ENCODE measurements around the gene ASB17. TPM values are rescaled to one million over a fixed set of nuclear protein-coding genes. Genes with fewer than 3 reads are reported as not detected.
"Not testable (repeated sequence)": the region's sequence is repeated elsewhere in the genome, so short reads cannot be mapped to it uniquely, and the experiment has no call there.

The ASB17 gene, protein sequence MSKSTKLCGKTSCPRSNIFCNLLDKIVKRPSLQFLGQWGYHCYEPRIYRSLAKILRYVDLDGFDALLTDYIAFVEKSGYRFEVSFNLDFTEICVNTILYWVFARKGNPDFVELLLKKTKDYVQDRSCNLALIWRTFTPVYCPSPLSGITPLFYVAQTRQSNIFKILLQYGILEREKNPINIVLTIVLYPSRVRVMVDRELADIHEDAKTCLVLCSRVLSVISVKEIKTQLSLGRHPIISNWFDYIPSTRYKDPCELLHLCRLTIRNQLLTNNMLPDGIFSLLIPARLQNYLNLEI
- polyA plus RNA-seq (2013, experiment 1 of 2; ENCODE audit: insufficient read length): not detected
- not detected for polyA plus RNA-seq (2013, experiment 2 of 2; ENCODE audit: insufficient read length)

- DNase-seq: no peak
Measured at GRCh38 chr1:75932304-75932703, at the start of gene ASB17. ASB17 (minus strand) TSS chr1:75932404; CDS start chr1:75932291, 113 bp downstream.

DNA sequence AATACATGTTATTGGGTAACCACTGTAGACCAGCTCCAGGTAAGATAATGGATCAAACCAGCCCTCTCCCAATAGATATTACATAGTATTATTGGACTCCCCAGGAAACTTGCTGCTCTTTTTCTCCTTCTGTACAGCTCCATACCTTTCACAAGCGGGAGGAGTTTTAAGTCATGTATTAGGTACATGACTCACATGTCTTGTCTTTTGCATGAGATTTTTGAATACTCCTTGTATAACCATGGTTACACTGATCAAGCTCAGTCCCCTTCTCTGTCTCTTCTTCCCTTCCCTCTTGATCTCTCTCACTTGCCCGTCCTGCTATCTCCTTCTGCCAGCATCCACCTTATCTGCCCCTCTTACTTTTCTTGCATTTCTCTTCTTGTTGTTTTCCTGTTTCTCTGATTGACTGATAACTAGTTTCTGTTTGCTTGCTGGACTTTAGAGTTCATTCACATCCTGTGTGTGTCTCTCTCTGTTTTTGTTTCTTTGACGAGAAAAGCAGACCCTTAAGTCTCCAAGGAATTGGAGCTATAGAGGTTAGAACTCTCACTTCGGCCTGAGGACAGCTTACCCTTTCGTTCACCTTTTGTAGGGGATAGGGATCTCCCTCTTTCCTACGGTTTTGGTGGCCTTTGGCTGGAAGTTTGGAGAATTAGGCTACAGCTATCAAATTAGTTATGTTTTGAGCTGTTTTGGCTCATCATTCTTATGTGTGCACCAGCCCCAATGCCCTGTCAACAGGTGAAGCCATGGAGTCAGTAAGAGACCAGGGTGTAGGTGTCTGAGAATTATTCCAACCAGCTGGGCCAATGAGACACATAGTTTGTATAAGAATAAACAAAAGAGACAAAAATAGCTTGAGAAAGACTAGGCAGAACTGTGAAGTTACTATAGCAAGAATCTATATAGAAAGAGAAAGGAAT lies 49.0 kb upstream of the ASB17 start:
- no peak for DNase-seq

- no peak for DNase-seq
Measured at GRCh38 chr1:75970631-75971030, 38.4 kb upstream of the ASB17 start.

- DNase-seq: no peak
Measured at GRCh38 chr1:75969550-75969949, 37.3 kb upstream of the ASB17 start.

DNA sequence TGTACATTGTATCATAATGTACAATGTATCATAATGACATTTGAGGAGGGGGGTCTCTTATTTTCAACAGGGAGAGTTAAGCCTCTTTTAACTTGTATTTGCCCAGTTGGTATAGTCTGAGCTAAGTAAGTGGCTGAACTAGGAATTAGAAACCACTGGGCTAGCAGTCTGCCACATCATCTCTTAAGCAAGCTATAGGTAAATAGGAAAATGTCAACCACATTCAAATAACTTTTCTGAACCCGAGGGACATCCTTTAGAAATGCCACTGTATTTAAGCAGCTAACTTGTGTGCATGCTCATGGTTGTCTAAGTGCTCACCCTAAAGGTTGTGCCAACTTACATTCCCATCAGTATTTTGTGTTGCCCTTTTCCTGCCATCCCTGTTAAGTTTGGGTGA lies 35.5 kb upstream of the ASB17 start:
- no peak for DNase-seq

GRCh38 chr1:75964760-75965408 lies 32.7 kb upstream of the ASB17 start:
- DNase-seq: no peak

DNA sequence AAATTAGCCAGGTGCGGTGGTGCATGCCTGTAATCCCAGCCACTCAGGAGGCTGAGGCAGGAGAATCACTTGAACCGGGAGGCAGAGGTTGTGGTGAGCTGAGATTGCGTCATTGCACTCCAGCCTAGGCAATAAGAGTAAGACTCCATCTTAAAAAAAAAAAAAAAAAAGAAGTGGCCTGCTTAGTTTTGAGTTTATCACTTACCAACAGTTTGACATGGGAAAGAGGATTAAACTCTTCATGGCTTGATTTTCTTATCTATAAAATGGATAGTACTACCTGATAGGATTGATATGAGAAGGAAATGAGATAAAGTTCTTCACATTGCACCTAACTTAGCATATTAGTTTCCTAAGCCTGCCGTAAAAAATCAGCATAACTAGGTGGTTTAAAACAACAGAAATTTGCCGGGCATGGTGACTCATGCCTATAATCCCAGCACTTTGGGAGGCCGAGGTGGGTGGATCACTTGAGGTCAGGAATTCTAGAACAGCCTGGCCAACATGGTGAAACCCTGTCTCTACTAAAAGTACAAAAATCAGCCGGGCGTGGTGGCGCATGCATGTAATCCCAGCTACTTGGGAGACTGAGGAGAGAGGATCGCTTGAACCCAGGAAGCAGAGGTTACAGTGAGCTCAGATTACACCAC lies 32.0 kb upstream of the ASB17 start:
- not testable (repeated sequence) for DNase-seq

- no peak for DNase-seq
Measured at GRCh38 chr1:75954586-75954985, 22.4 kb upstream of the ASB17 start.

DNA sequence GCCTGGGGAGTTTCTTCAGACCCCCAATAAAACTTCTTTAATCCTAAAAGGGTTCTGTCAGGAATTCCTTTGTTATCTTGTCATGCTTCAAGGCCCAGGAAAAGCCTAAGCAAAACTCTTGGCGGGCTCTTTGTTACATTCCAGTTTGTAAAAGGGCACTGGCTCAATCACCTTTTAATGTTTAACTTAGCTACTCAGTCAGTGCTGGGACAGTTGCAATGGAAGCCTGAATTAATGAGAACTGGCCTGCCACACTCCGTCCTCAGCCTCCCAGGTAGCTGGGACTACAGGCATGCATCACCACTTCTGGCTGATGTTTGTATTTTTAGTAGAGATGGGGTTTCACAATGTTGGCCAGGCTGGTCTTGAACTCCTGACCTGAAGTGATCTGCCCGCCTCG lies 21.3 kb upstream of the ASB17 start:
- no peak for DNase-seq

DNA sequence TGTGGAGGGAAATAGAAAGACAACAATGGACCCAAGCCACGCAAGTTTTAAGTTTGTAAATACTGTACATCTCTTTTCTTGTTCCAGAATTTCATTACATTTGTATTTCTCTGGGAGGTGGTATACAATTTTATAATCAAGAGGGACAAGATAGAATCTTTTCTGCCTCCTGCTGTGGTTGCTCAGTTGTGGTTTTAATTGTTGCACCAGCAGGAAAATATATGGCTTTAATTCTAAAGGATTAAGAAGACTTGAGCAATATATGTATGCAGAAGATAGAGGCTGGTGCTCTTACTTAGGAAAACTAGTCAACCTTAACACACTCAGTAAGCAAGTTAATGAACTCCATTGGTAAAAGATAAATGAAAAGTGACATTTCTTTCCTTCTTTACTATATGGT lies 19.8 kb upstream of the ASB17 start:
- DNase-seq: no peak

DNA sequence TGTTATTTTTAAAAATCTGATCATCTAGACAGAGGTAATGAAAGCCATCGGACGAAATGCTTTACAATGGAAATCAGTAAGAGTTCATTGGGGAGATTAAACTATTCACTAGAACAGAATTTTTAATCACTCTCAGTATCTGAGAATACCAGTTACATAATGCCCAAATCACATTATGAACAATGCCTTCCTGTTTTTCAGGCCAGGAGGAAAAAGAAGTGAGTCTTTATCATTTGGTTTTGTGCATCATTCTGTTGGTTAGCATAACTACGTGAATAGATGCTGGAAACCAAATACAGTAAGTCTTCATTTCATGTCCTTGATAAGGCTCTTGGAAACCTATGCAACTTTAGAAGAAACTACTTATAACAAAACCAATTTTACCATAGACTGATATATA lies 18.0 kb upstream of the ASB17 start:
- no peak for DNase-seq

DNA sequence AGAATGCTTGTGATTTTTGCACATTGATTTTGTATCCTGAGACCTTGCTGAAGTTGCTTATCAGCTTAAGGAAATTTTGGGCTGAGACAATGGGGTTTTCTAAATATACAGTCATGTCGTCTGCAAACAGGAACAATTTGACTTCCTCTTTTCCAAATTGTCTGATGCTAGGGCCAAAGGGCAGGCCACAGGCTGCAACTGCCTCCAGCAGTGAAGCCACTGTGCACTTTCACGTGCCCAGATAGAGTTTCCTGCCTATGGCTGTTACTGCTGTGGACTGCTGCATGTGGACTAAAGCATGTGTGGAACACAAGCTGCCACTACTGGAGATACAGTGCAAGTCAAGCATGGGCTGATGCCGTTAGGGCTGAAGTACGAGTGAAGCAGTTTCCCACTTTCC lies 10.8 kb upstream of the ASB17 start:
- not testable (repeated sequence) for DNase-seq

DNA sequence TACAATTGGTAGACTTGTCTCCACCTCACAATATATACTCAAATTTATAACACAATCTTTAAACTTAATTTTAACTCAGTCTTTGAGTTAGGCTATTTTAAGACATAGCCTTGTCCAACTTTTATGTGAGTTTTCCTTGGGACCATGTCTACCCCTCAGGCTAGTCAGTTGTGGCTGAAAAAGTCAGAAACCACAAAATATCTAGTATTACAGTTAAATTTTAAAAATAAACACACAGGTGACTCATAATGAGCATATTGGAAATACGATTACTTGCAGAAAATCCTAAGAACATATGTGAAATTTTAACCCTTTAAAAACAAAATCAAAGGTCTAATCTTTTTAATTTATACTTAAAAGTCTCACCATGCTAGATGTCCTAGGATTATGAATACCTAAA lies 4.8 kb upstream of the ASB17 start:
- peak; percentile 20 for DNase-seq

GRCh38 chr1:75922698-75923097 lies 9.5 kb downstream of the ASB17 start:
- DNase-seq: no peak

DNA sequence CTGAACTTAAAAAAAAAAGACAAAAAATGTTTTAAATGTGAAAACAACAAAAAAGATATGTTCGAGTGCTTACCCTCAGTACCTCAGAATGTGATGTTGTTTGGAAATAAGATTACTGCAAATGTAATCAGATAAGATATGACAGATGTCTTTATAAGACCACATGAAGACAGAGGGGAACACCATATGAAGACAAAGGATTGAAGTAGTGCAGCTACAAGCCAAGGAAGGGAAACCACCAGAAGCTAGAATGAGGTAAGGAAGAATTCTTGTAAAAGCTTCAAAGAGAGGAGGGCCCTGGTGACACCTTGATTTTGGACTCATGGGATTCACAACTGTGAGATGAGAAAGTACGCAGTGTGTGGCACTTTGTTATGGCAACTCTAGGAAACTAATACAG lies 15.4 kb downstream of the ASB17 start:
- DNase-seq: no peak

- peak; percentile 45 for DNase-seq
Measured at GRCh38 chr1:75908717-75909152, 23.5 kb downstream of the ASB17 start.

- no peak for DNase-seq
Measured at GRCh38 chr1:75901371-75901770, 30.8 kb downstream of the ASB17 start.

DNA sequence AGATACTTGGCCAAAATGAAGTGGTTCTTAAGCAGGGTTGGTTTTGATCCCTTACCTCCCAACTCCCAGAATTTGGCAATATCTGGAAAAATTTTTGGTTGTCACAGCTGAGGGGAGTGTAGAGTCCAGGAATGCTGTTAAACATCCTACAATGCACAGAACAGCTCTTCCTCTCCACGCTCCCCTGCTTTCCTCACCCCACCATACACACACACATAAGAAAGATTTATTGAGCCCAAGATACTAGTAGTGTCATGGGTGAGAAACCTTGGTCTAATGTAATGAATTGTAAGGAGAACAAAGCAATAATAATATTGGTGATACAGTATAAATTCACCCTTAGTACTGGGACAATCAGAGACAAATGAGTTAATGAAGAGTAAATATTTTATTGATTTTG lies 47.8 kb downstream of the ASB17 start:
- DNase-seq: no peak

DNA sequence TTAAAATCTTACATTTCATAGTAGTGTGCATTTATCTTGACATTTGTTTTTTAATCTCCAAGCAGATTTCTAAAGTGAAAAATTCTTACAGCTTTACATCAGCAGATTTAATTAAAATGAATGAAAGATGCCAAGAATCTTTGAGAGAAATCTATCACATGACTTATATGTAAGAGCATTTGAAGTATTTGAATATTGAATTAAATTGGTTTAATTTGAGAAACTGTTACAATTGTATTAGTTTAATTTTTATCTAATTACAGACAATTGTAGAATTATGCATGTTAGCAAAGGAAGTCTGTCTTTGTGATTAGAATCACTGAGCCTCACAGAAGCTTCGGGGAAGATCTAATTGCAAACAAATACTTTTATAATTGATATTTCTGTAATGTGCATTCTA lies 52.2 kb downstream of the ASB17 start:
- no peak for DNase-seq

- DNase-seq: no peak
Measured at GRCh38 chr1:75870951-75871350, 61.3 kb downstream of the ASB17 start.
